SK-N-SH (cell line): ENCODE data around the gene CDK14. TPM values are rescaled to one million over a fixed set of nuclear protein-coding genes. Genes with fewer than 3 reads are reported as not detected.

Experiments used
- CTCF ChIA-PET: fragments of 300-600, 350-600 bp; formaldehyde crosslinking; extraction: SDS; loops from one replicate; lab custom pipeline; 2021; lab: Yijun Ruan, JAX
- POLR2A ChIA-PET: fragments of 350-600 bp; sonication (Branson Sonifier 250); formaldehyde crosslinking; extraction: SDS; loops from one replicate; lab custom pipeline; 2020; ENCODE audit warnings: antibody characterized with exemption, inconsistent platforms; lab: Yijun Ruan, JAX
- DNase-seq: peaks from one replicate; pipeline ENCODE4 v3.0.0; 2012
- H2AFZ ChIP-seq: fragments of 200-600 bp; sonication (generic); 2 replicates; pipeline ENCODE4 v1.8.1; 2016; ENCODE audit warnings: antibody characterized with exemption, mild to moderate bottlenecking, low read depth
- H3F3A ChIP-seq: fragments of 200-600 bp; sonication (generic); replicated peaks from 2 replicates; pipeline ENCODE3; 2016; ENCODE audit warnings: antibody characterized with exemption, mild to moderate bottlenecking; ENCODE audit not compliant: insufficient read depth
- H3K27ac ChIP-seq, 2 experiments: fragments of 200-500 bp in 1 of 2; fragments of 200-600 bp in 1 of 2; sonication (Bioruptor generic) in 1 of 2; sonication (generic), shearing (Covaris generic) in 1 of 2; 2 replicates each; pipeline versions ENCODE4 v1.5.1 to v1.6.1; 2014 to 2016; ENCODE audit warnings: low read depth in 2 of 2, inconsistent platforms in 1 of 2, low read length in 1 of 2, mild to moderate bottlenecking in 1 of 2, mixed read lengths in 1 of 2
- H3K27me3 ChIP-seq: fragments of 200-600 bp; sonication (generic), shearing (Covaris generic); 2 replicates; pipeline ENCODE4 v1.6.1; 2016; ENCODE audit warnings: mixed run types; ENCODE audit not compliant: insufficient read depth
- H3K36me3 ChIP-seq, 2 experiments: fragments of 200-500 bp in 1 of 2; fragments of 200-600 bp in 1 of 2; sonication (Bioruptor generic) in 1 of 2; sonication (generic) in 1 of 2; replicated peaks in 1 of 2; 2 replicates each; pipeline versions ENCODE3 to v1.5.1; 2014 to 2016; ENCODE audit warnings: low read length in 1 of 2, mild to moderate bottlenecking in 1 of 2; ENCODE audit not compliant: insufficient read depth in 2 of 2, control insufficient read depth in 1 of 2
- H3K4me1 ChIP-seq, 2 experiments: fragments of 200-500 bp in 1 of 2; fragments of 200-600 bp in 1 of 2; sonication (Bioruptor generic) in 1 of 2; sonication (generic), shearing (Covaris generic) in 1 of 2; 2 replicates each; pipeline versions ENCODE4 v1.5.1 to v1.6.1; 2014 to 2016; ENCODE audit warnings: low read depth in 1 of 2, low read length in 1 of 2, mixed run types in 1 of 2; ENCODE audit not compliant: insufficient read depth in 2 of 2, control insufficient read depth in 1 of 2
- H3K4me2 ChIP-seq: fragments of 200-600 bp; sonication (generic), shearing (Covaris generic); 2 replicates; pipeline ENCODE4 v1.6.1; 2017; ENCODE audit warnings: mixed run types
- H3K4me3 ChIP-seq, 2 experiments: fragments of 200-500 bp in 1 of 2; fragments of 200-600 bp in 1 of 2; sonication (Bioruptor generic) in 1 of 2; sonication (generic), shearing (Covaris generic) in 1 of 2; 2 replicates each; pipeline versions ENCODE4 v1.5.1 to v1.8.1; 2014 to 2016; ENCODE audit warnings: low read depth in 2 of 2, inconsistent platforms in 1 of 2, low read length in 1 of 2, mild to moderate bottlenecking in 1 of 2, mixed read lengths in 1 of 2, moderate library complexity in 1 of 2
- H3K79me2 ChIP-seq: fragments of 200-600 bp; sonication (generic); 2 replicates; pipeline ENCODE4 v1.8.1; 2017; ENCODE audit warnings: mild to moderate bottlenecking; ENCODE audit not compliant: insufficient read depth
- H3K9ac ChIP-seq: fragments of 200-600 bp; sonication (generic); 2 replicates; pipeline ENCODE4 v1.6.1; 2017; ENCODE audit warnings: mixed run types
- H3K9me2 ChIP-seq: fragments of 200-600 bp; sonication (generic); 2 replicates; pipeline ENCODE4 v1.6.1; 2017; ENCODE audit warnings: mixed run types
- H3K9me3 ChIP-seq: fragments of 200-600 bp; sonication (generic); 2 replicates; pipeline ENCODE4 v1.6.1; 2017; ENCODE audit warnings: mixed run types, mild to moderate bottlenecking, moderate library complexity
- H4K20me1 ChIP-seq: fragments of 200-600 bp; sonication (generic); 2 replicates; pipeline ENCODE4 v1.6.1; 2017; ENCODE audit warnings: mild to moderate bottlenecking, mixed run types; ENCODE audit not compliant: insufficient read depth
- CHD2 ChIP-seq: fragments of 150-350 bp; IDR thresholded peaks from 2 replicates; pipeline ENCODE4 v1.6.1; 2018; ENCODE audit warnings: low read length; ENCODE audit not compliant: partially characterized antibody
- EP300 ChIP-seq, 2 experiments: IDR thresholded peaks; 2 replicates each; pipeline versions ENCODE4 v1.4.0 to v1.6.1; 2012; ENCODE audit warnings: borderline replicate concordance in 1 of 2, low read depth in 1 of 2, low read length in 1 of 2
- FOXJ3 ChIP-seq: sonication (generic); formaldehyde crosslinking; IDR thresholded peaks from 2 replicates; pipeline ENCODE4 v1.5.1; 2020; ENCODE audit warnings: mild to moderate bottlenecking, missing genetic modification reagents
- GATA2 ChIP-seq: sonication (generic); formaldehyde crosslinking; IDR thresholded peaks from 2 replicates; pipeline ENCODE4 v1.5.0; 2020; ENCODE audit warnings: mild to moderate bottlenecking, missing genetic modification reagents
- MEF2A ChIP-seq: IDR thresholded peaks from 2 replicates; pipeline ENCODE4 v1.4.0; 2012; ENCODE audit warnings: low read depth, borderline replicate concordance
- MXI1 ChIP-seq: IDR thresholded peaks from 2 replicates; pipeline ENCODE4 v1.6.1; 2012; ENCODE audit warnings: mild to moderate bottlenecking, low read depth, low read length, improper control_type of control experiment
- NFIC ChIP-seq: IDR thresholded peaks from 2 replicates; pipeline ENCODE4 v1.4.0; 2012; ENCODE audit warnings: borderline replicate concordance
- POLR2AphosphoS5 ChIP-seq: IDR thresholded peaks from 2 replicates; pipeline ENCODE4 v1.6.1; 2012; ENCODE audit warnings: low read depth, low read length
- RCOR1 ChIP-seq: fragments of 150-350 bp; IDR thresholded peaks from 2 replicates; pipeline ENCODE4 v1.6.1; 2017; ENCODE audit warnings: antibody characterized with exemption, low read length
- TCF12 ChIP-seq: IDR thresholded peaks from 2 replicates; pipeline ENCODE4 v1.4.0; 2012
- TEAD4 ChIP-seq: IDR thresholded peaks from 2 replicates; pipeline ENCODE4 v1.4.0; 2012; ENCODE audit warnings: mild to moderate bottlenecking, borderline replicate concordance; ENCODE audit not compliant: insufficient read depth
- WGBS: methylation state at CpG from one replicate; pipeline ENCODE4 v1.1.6; 2017; ENCODE audit warnings: low lambda C conversion rate; 5-methylcytosine and 5-hydroxymethylcytosine counted together
- polyA plus RNA-seq, 3 experiments: library from polyadenylated mRNA; depleted of rRNA; stranded (reverse); fragments of >200 nt; gene quantifications; 2 replicates each; pipeline ENCODE4 v1.2.3, GENCODE V29; 2012
- TF ChIP-seq, protein P1 (sequence below): fragments of 200-600 bp; sonication (generic); IDR thresholded peaks from 2 replicates; pipeline ENCODE4 v1.6.1; 2017; ENCODE audit warnings: antibody characterized with exemption, mild to moderate bottlenecking, moderate library complexity
- TF ChIP-seq, protein P2 (sequence below): IDR thresholded peaks from 2 replicates; pipeline ENCODE4 v1.4.0; 2012; ENCODE audit warnings: low read depth, borderline replicate concordance
- TF ChIP-seq, protein P3 (sequence below): IDR thresholded peaks from 2 replicates; pipeline ENCODE4 v1.4.0; 2012; ENCODE audit warnings: low read depth
- TF ChIP-seq, protein P4 (sequence below): IDR thresholded peaks from 2 replicates; pipeline ENCODE4 v1.6.1; 2012; ENCODE audit warnings: mild to moderate bottlenecking, low read depth, low read length, moderate library complexity
- TF ChIP-seq, protein P5 (sequence below): fragments of 150-350 bp; IDR thresholded peaks from 2 replicates; pipeline ENCODE4 v1.6.1; 2016; ENCODE audit warnings: mild to moderate bottlenecking, low read depth, low read length
- TF ChIP-seq, protein P6 (sequence below): fragments of 150-350 bp; IDR thresholded peaks from 2 replicates; pipeline ENCODE4 v1.6.1; 2017; ENCODE audit warnings: antibody characterized with exemption, low read length, low read depth, borderline replicate concordance

The CDK14 gene
- polyA plus RNA-seq, 1 of the 3 experiments (the other 2 are of a cell fraction): 13.9 TPM

DNA sequence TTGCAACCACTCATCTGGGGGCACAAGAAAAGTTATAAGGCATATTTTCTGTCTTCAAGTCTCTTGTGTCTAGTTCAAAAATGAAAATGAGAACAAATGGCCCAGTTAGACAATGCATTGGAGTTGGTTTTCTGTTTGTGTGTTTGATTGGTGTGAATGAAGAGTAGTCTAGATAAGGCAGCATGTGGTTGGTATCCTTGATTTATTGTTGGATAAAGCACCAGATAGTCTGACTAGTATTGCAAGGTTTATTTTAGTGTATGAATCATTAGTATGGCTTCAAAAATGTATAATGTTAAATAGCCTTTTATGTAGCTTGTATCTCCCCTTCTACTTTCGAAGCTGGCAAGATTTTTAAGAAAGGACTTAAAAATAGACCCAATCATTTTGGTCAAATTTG is 237.3 kb downstream of the CDK14 start (continued):
- TF ChIP-seq, protein P1, sequence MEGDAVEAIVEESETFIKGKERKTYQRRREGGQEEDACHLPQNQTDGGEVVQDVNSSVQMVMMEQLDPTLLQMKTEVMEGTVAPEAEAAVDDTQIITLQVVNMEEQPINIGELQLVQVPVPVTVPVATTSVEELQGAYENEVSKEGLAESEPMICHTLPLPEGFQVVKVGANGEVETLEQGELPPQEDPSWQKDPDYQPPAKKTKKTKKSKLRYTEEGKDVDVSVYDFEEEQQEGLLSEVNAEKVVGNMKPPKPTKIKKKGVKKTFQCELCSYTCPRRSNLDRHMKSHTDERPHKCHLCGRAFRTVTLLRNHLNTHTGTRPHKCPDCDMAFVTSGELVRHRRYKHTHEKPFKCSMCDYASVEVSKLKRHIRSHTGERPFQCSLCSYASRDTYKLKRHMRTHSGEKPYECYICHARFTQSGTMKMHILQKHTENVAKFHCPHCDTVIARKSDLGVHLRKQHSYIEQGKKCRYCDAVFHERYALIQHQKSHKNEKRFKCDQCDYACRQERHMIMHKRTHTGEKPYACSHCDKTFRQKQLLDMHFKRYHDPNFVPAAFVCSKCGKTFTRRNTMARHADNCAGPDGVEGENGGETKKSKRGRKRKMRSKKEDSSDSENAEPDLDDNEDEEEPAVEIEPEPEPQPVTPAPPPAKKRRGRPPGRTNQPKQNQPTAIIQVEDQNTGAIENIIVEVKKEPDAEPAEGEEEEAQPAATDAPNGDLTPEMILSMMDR: no peak
- TF ChIP-seq, protein P2, sequence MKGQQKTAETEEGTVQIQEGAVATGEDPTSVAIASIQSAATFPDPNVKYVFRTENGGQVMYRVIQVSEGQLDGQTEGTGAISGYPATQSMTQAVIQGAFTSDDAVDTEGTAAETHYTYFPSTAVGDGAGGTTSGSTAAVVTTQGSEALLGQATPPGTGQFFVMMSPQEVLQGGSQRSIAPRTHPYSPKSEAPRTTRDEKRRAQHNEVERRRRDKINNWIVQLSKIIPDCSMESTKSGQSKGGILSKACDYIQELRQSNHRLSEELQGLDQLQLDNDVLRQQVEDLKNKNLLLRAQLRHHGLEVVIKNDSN: no peak; the same call in 1 of the 2 replicates
- TF ChIP-seq MEF2A (peak; percentile 81), POLR2AphosphoS5 (peak; percentile 17; the same call in 1 of the 2 replicates), FOXJ3 (CRISPR knock-in tag) (no peak), GATA2 (CRISPR knock-in tag) (no peak), CHD2 (no peak), TEAD4 (peak; percentile 67; the same call in 1 of the 2 replicates)
- TF ChIP-seq, protein P3, sequence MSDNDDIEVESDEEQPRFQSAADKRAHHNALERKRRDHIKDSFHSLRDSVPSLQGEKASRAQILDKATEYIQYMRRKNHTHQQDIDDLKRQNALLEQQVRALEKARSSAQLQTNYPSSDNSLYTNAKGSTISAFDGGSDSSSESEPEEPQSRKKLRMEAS: peak; percentile 50; the same call in 1 of the 2 replicates

DNA sequence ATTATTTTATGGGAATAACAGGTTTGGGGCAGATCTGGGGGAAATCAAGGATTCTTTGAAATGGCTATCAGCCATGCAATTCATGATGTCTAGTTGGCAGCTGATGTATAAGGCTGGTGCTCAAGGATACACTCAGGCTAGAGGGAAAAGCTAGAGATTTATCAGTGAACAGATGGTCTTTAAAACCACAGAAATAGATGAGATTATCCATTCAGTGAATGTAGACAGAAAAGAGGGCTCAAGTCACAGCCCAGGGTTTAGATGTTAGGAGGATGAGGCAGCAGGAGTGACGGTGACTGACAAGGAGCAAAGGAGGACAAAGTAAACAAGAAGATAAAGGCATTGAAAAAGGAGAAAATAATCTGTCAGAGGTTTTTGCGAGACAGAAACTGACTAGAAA is 238.7 kb downstream of the CDK14 start:
- ChIA-PET POLR2A (no interaction called here), CTCF (no interaction called here)
- no peak overlapping the region for H3K9ac ChIP-seq
- peaks cover 22% of the 10 kb centered on the region for H3F3A ChIP-seq
- no peak overlapping the region for H3K4me3 ChIP-seq
- H4K20me1 ChIP-seq: no peaks in the 10 kb centered on the region
- peaks cover 0 to 16% of the 10 kb centered on the region in 2 experiments; a peak in 2 of 4 replicates for H3K4me1 ChIP-seq
- H3K9me2 ChIP-seq: no peaks in the 10 kb centered on the region
- peaks cover 5% of the 10 kb centered on the region; the same call in 1 of the 2 replicates for H3K9me3 ChIP-seq
- H3K27ac ChIP-seq: peak overlapping the region in 1 of 2 experiments; percentile 62; a peak in 1 of 4 replicates
- no peak for DNase-seq
- no peak overlapping the region for H3K4me2 ChIP-seq
- H2AFZ ChIP-seq: no peak overlapping the region
- H3K79me2 ChIP-seq: peaks cover 10% of the 10 kb centered on the region; the same call in 1 of the 2 replicates
- WGBS: 67% methylated on average over 2 of the region's 2 CpGs
- no peaks in the 10 kb centered on the region for H3K27me3 ChIP-seq
- H3K36me3 ChIP-seq: peaks cover 0 to 34% of the 10 kb centered on the region in 2 experiments
- TF ChIP-seq GATA2 (CRISPR knock-in tag) (no peak), TCF12 (peak; percentile 98), FOXJ3 (CRISPR knock-in tag) (no peak), TEAD4 (peak; percentile 87), EP300 (IDR thresholded peaks at IDR 0.05; ENCODE audit: borderline replicate concordance in 1 of 2, low read depth in 1 of 2, low read length in 1 of 2) (peak in 1 of 2 experiments; percentile 90; a peak in 2 of 4 replicates), MXI1 (no peak), NFIC (peak; percentile 86), RCOR1 (no peak), MEF2A (peak; percentile 43; the same call in 1 of the 2 replicates)
- TF ChIP-seq, protein P4, sequence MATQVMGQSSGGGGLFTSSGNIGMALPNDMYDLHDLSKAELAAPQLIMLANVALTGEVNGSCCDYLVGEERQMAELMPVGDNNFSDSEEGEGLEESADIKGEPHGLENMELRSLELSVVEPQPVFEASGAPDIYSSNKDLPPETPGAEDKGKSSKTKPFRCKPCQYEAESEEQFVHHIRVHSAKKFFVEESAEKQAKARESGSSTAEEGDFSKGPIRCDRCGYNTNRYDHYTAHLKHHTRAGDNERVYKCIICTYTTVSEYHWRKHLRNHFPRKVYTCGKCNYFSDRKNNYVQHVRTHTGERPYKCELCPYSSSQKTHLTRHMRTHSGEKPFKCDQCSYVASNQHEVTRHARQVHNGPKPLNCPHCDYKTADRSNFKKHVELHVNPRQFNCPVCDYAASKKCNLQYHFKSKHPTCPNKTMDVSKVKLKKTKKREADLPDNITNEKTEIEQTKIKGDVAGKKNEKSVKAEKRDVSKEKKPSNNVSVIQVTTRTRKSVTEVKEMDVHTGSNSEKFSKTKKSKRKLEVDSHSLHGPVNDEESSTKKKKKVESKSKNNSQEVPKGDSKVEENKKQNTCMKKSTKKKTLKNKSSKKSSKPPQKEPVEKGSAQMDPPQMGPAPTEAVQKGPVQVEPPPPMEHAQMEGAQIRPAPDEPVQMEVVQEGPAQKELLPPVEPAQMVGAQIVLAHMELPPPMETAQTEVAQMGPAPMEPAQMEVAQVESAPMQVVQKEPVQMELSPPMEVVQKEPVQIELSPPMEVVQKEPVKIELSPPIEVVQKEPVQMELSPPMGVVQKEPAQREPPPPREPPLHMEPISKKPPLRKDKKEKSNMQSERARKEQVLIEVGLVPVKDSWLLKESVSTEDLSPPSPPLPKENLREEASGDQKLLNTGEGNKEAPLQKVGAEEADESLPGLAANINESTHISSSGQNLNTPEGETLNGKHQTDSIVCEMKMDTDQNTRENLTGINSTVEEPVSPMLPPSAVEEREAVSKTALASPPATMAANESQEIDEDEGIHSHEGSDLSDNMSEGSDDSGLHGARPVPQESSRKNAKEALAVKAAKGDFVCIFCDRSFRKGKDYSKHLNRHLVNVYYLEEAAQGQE: no peak
- TF ChIP-seq, protein P5, sequence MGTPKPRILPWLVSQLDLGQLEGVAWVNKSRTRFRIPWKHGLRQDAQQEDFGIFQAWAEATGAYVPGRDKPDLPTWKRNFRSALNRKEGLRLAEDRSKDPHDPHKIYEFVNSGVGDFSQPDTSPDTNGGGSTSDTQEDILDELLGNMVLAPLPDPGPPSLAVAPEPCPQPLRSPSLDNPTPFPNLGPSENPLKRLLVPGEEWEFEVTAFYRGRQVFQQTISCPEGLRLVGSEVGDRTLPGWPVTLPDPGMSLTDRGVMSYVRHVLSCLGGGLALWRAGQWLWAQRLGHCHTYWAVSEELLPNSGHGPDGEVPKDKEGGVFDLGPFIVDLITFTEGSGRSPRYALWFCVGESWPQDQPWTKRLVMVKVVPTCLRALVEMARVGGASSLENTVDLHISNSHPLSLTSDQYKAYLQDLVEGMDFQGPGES: no peak
- TF ChIP-seq, protein P2: no peak
- TF ChIP-seq, protein P1: no peak
- TF ChIP-seq, protein P6, sequence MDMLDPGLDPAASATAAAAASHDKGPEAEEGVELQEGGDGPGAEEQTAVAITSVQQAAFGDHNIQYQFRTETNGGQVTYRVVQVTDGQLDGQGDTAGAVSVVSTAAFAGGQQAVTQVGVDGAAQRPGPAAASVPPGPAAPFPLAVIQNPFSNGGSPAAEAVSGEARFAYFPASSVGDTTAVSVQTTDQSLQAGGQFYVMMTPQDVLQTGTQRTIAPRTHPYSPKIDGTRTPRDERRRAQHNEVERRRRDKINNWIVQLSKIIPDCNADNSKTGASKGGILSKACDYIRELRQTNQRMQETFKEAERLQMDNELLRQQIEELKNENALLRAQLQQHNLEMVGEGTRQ: no peak
